Endothelial cell of umbilical vein (primary cell): Measurements from ENCODE around the gene ASCL1. TPM values are rescaled to one million over a fixed set of nuclear protein-coding genes. Genes with fewer than 3 reads are reported as not detected.

ENCODE experiments used
- BruUV-seq: library from RNA; stranded (reverse); fragments of 400-500 nt; replicated peaks from 2 replicates; lab custom pipeline; 2021; lab: Mats Ljungman, UMichigan
- CTCF ChIA-PET: fragments of 300-600, 350-600 bp; sonication (Branson Sonifier 250); formaldehyde crosslinking; loops from one replicate; lab custom pipeline; 2021; ENCODE audit warnings: antibody characterized with exemption, inconsistent platforms; lab: Charles Lee
- POLR2A ChIA-PET: fragments of 300-600, 350-600 bp; sonication (Branson Sonifier 250); formaldehyde crosslinking; loops from one replicate; lab custom pipeline; 2021; ENCODE audit warnings: antibody characterized with exemption, inconsistent platforms; lab: Charles Lee
- DNase-seq: peaks from one replicate; pipeline ENCODE4 v3.0.0-alpha.2; 2011; ENCODE audit warnings: low read depth, low spot score
- FAIRE-seq: peaks from 2 replicates; lab custom pipeline; 2011; peaks lifted over from hg19 to GRCh38; lab: Jason Lieb, UNC
- H2AFZ ChIP-seq: 2 replicates; pipeline ENCODE4 v1.6.0; 2012; ENCODE audit warnings: low read depth, low read length, control low read depth, inconsistent platforms
- H3K27ac ChIP-seq: 2 replicates; pipeline ENCODE4 v1.5.1; 2011; ENCODE audit warnings: low read depth, mild to moderate bottlenecking, control low read depth, low read length, moderate library complexity; ENCODE audit not compliant: insufficient read depth
- H3K27me3 ChIP-seq, 2 experiments: 2 replicates each; pipeline versions ENCODE4 v1.6.0 to v1.6.1; 2011; ENCODE audit warnings: low read length in 2 of 2, mixed read lengths in 1 of 2; ENCODE audit not compliant: control insufficient read depth in 2 of 2, insufficient read depth in 2 of 2
- H3K36me3 ChIP-seq, 2 experiments: 2 replicates in 1 of 2; 3 replicates in 1 of 2; pipeline ENCODE4 v1.5.1; 2011; ENCODE audit warnings: low read length in 2 of 2, mild to moderate bottlenecking in 1 of 2, moderate library complexity in 1 of 2; ENCODE audit not compliant: control insufficient read depth in 2 of 2, insufficient read depth in 2 of 2; ENCODE audit errors: extremely low read depth in 1 of 2
- H3K4me1 ChIP-seq: 3 replicates; pipeline ENCODE4 v1.5.1; 2011; ENCODE audit warnings: mild to moderate bottlenecking, low read length; ENCODE audit not compliant: control insufficient read depth, insufficient read depth; ENCODE audit errors: extremely low read depth
- H3K4me2 ChIP-seq: 2 replicates; pipeline ENCODE4 v1.6.1; 2011; ENCODE audit warnings: low read length, control low read depth, mixed read lengths; ENCODE audit not compliant: insufficient read depth
- H3K4me3 ChIP-seq, 3 experiments: fragments of 200-600 bp in 1 of 3; sonication (generic), shearing (Covaris generic) in 1 of 3; replicated peaks in 1 of 3; 2 replicates each; pipeline ENCODE4 v1.5.1; 2011 to 2016; ENCODE audit warnings: control low read depth in 3 of 3, low read length in 3 of 3, mild to moderate bottlenecking in 2 of 3, inconsistent platforms in 1 of 3, low read depth in 1 of 3, moderate library complexity in 1 of 3; ENCODE audit not compliant: insufficient read depth in 1 of 3
- H3K79me2 ChIP-seq: 2 replicates; pipeline ENCODE4 v1.6.0; 2012; ENCODE audit warnings: low read length, inconsistent platforms; ENCODE audit not compliant: control insufficient read depth, insufficient read depth
- H3K9ac ChIP-seq: replicated peaks from 2 replicates; pipeline ENCODE3; 2011; ENCODE audit warnings: low read length, control low read depth; ENCODE audit not compliant: insufficient read depth; ENCODE audit errors: extremely low read depth
- H3K9me1 ChIP-seq: replicated peaks from 3 replicates; pipeline ENCODE4 v1.6.0; 2011; ENCODE audit warnings: mild to moderate bottlenecking, low read length; ENCODE audit not compliant: control insufficient read depth, insufficient read depth; ENCODE audit errors: extremely low read depth
- H3K9me3 ChIP-seq: replicated peaks from 2 replicates; pipeline ENCODE4 v1.5.1; 2012; ENCODE audit warnings: low read length, inconsistent platforms; ENCODE audit not compliant: control insufficient read depth, insufficient read depth
- H4K20me1 ChIP-seq: replicated peaks from 2 replicates; pipeline ENCODE3; 2011; ENCODE audit warnings: mild to moderate bottlenecking, low read length; ENCODE audit not compliant: control insufficient read depth, insufficient read depth; ENCODE audit errors: extremely low read depth
- EZH2 ChIP-seq: IDR thresholded peaks from 2 replicates; pipeline ENCODE4 v1.6.1; 2012; ENCODE audit warnings: borderline replicate concordance, low read depth, mild to moderate bottlenecking, moderate library complexity, low read length, inconsistent platforms; ENCODE audit not compliant: severe bottlenecking
- FOS ChIP-seq: IDR thresholded peaks from 2 replicates; pipeline ENCODE4 v1.6.1; 2011; ENCODE audit warnings: mild to moderate bottlenecking, low read length, moderate library complexity, borderline replicate concordance; ENCODE audit not compliant: insufficient read depth
- GATA2 ChIP-seq: IDR thresholded peaks from 2 replicates; pipeline ENCODE4 v1.7.0; 2011; ENCODE audit warnings: low read depth, mild to moderate bottlenecking, moderate library complexity, mixed read lengths, low read length; ENCODE audit not compliant: insufficient read length, insufficient read depth
- JUN ChIP-seq: IDR thresholded peaks from 2 replicates; pipeline ENCODE4 v1.6.1; 2011; ENCODE audit warnings: borderline replicate concordance, low read depth; ENCODE audit not compliant: insufficient read length, insufficient read depth
- MYC ChIP-seq: IDR thresholded peaks from one replicate; pipeline ENCODE4 v1.6.1; 2011; ENCODE audit warnings: mild to moderate bottlenecking, low read depth, low read length
- POLR2A ChIP-seq: IDR thresholded peaks from 2 replicates; pipeline ENCODE4 v1.6.1; 2012; ENCODE audit warnings: low read depth, mild to moderate bottlenecking, control low read depth, low read length
- POLR2AphosphoS5 ChIP-seq: IDR thresholded peaks from 2 replicates; pipeline ENCODE4 v1.6.1; 2012; ENCODE audit warnings: low read depth, mild to moderate bottlenecking, control low read depth, low read length, moderate library complexity; ENCODE audit not compliant: insufficient read depth
- dilution Hi-C: fragments of 300-500 bp; cut with MboI; formaldehyde crosslinking; loops from one replicate; pipeline ENCODE4 v1.15.0; 2019; ENCODE audit warnings: low sequenced_read_pairs; ENCODE audit not compliant: extremely low pct_ligation_motif_present
- intact Hi-C: fragments of 100-400 bp; cut with micrococcal nuclease; formaldehyde crosslinking; loops from one replicate; pipeline ENCODE4 v1.10.0; 2022
- polyA plus RNA-seq, 4 experiments: library from polyadenylated mRNA; depleted of rRNA in 3 of 4; stranded (reverse) in 3 of 4; unstranded in 1 of 4; fragments of >200 nt; gene quantifications; 2 replicates each; pipeline versions ENCODE4 v1.2.1 to v1.2.3, GENCODE V29; 2011 to 2012; ENCODE audit warnings: missing spikeins in 1 of 4
- total RNA-seq: library from RNA; stranded (reverse); gene quantifications from 2 replicates; pipeline ENCODE4 v1.2.3, GENCODE V29; 2021
- TF ChIP-seq, protein P1 (sequence below): IDR thresholded peaks from 2 replicates; pipeline ENCODE4 v1.6.1; 2011; ENCODE audit not compliant: insufficient read depth, insufficient read length
- TF ChIP-seq, protein P2 (sequence below), 2 donors: IDR thresholded peaks; 1 replicate in 1 of 2; 2 replicates in 1 of 2; pipeline ENCODE4 v1.5.1; 2011; ENCODE audit warnings: low read length in 2 of 2, mild to moderate bottlenecking in 2 of 2, moderate library complexity in 2 of 2, control low read depth in 1 of 2, inconsistent platforms in 1 of 2, low read depth in 1 of 2; ENCODE audit not compliant: insufficient read depth in 1 of 2; ENCODE audit errors: extremely low read depth in 1 of 2

ASCL1 gene
- total and polyA plus RNA-seq, 2 donors (not counting 3 experiments of a cell fraction or from before 2014, with no cell fraction given), result not detected

DNA sequence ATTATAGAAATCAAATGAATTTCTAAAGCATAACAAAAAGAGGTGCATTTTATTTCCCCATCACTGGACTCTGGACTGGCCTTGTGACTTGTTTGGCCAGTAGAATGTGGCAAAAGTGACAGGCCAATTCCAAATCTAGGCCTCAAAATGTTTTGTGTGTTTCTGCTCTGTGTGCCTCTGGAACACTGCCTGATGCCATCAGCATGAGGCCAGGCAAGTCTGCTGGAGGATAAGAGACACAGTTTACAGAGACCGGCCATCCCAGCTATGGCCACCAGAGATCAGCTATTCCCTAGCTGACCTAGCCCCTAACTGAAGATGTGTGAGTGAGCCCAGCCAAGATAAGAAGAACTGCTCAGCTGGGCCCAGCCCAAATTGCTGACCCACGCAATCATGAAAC lies 32.9 kb downstream of the ASCL1 start:
- Histone ChIP-seq H3K36me3 (no peaks in the 10 kb centered on the region), H3K9me3 (peaks cover 10% of the 10 kb centered on the region), H3K9me1 (no peaks in the 10 kb centered on the region), H3K79me2 (no peaks in the 10 kb centered on the region), H3K27ac (no peak overlapping the region), H2AFZ (no peak overlapping the region), H3K4me3 (no peak overlapping the region), H3K9ac (no peak overlapping the region), H3K27me3 (no peaks in the 10 kb centered on the region), H4K20me1 (no peaks in the 10 kb centered on the region), H3K4me1 (no peaks in the 10 kb centered on the region), H3K4me2 (no peak overlapping the region)
- intact Hi-C loops (no loop called here), dilution Hi-C loops (no loop called here)
- FAIRE-seq, result no peak
- BruUV-seq, result no TSS peak
- TF ChIP-seq, protein P1, sequence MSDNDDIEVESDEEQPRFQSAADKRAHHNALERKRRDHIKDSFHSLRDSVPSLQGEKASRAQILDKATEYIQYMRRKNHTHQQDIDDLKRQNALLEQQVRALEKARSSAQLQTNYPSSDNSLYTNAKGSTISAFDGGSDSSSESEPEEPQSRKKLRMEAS, result no peak
- no peak for TF ChIP-seq POLR2A
- no peak for TF ChIP-seq FOS
- TF ChIP-seq, protein P2, sequence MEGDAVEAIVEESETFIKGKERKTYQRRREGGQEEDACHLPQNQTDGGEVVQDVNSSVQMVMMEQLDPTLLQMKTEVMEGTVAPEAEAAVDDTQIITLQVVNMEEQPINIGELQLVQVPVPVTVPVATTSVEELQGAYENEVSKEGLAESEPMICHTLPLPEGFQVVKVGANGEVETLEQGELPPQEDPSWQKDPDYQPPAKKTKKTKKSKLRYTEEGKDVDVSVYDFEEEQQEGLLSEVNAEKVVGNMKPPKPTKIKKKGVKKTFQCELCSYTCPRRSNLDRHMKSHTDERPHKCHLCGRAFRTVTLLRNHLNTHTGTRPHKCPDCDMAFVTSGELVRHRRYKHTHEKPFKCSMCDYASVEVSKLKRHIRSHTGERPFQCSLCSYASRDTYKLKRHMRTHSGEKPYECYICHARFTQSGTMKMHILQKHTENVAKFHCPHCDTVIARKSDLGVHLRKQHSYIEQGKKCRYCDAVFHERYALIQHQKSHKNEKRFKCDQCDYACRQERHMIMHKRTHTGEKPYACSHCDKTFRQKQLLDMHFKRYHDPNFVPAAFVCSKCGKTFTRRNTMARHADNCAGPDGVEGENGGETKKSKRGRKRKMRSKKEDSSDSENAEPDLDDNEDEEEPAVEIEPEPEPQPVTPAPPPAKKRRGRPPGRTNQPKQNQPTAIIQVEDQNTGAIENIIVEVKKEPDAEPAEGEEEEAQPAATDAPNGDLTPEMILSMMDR (IDR thresholded peaks at IDR 0.05; ENCODE audit: extremely low read depth in 1 of 2, insufficient read depth in 1 of 2, low read depth in 1 of 2, low read length in 2 of 2), result no peak
- TF ChIP-seq GATA2, result no peak
- TF ChIP-seq POLR2AphosphoS5, result no peak
- no peak for TF ChIP-seq EZH2
- TF ChIP-seq JUN, result no peak
- no peak for TF ChIP-seq MYC
- ChIA-PET POLR2A (no interaction called here), CTCF (no interaction called here)
- DNase-seq, result no peak
